PC-9 (cell line): Measurements from ENCODE around the gene SH3GL3.

Experiments
- CTCF ChIP-seq: fragments of 200-600 bp; sonication (generic); conservative IDR thresholded peaks from 2 replicates; pipeline ENCODE4 v1.6.1; 2017; ENCODE audit warnings: mixed run types, antibody characterized with exemption, mild to moderate bottlenecking, moderate library complexity
- EZH2 ChIP-seq: fragments of 200-600 bp; sonication (generic); IDR thresholded peaks from 2 replicates; pipeline ENCODE4 v1.8.0; 2017; ENCODE audit warnings: antibody characterized with exemption, low read depth

- no peak for TF ChIP-seq CTCF
- no peak for TF ChIP-seq EZH2
Observed at GRCh38 chr15:83581381-83581780, 134.2 kb downstream of the SH3GL3 start.
